ENCODE data around the gene PTGDS. TPM values are rescaled to one million over a fixed set of nuclear protein-coding genes. Genes with fewer than 3 reads are reported as not detected.

PTGDS gene
- 10 to 100 TPM in 6 of 12 donors, 1 to 10 TPM in 4, not detected in 2; 5.3 to 30.3 (median 13.6) TPM for polyA plus RNA-seq (ENCODE audit: insufficient read length in 12 of 12)
- long read RNA-seq, donor 1, partial matches to known transcripts: 0 of 3 reads
- long read RNA-seq, donor 1, other reads (novel, unspliced or antisense): 0 of 3 reads
- long read RNA-seq, donor 2, transcript PTGDS-202 (7 exons, 807 nt): major isoform, 7 of 7 reads
- long read RNA-seq, donor 2, partial matches to known transcripts: 0 of 7 reads
- long read RNA-seq, donor 2, other reads (novel, unspliced or antisense): 0 of 7 reads
- long read RNA-seq, donor 3, transcript PTGDS-202 (7 exons, 807 nt): major isoform, 8 of 9 reads
- long read RNA-seq, donor 3, partial matches to known transcripts: 0 of 9 reads
- long read RNA-seq, donor 3, other reads (novel, unspliced or antisense): 0 of 9 reads
- long read RNA-seq, donor 4, partial matches to known transcripts: 0 of 2 reads
- long read RNA-seq, donor 4, other reads (novel, unspliced or antisense): 0 of 2 reads
- long read RNA-seq, donor 5: 0 reads
- long read RNA-seq, donor 6, partial matches to known transcripts: 0 of 5 reads
- long read RNA-seq, donor 6, other reads (novel, unspliced or antisense): 0 of 5 reads
- long read RNA-seq, donor 7, partial matches to known transcripts: 0 of 3 reads
- long read RNA-seq, donor 7, other reads (novel, unspliced or antisense): 0 of 3 reads
- long read RNA-seq, donor 8, transcript PTGDS-202 (7 exons, 807 nt): major isoform, 10 of 10 reads
- long read RNA-seq, donor 8, partial matches to known transcripts: 0 of 10 reads
- long read RNA-seq, donor 8, other reads (novel, unspliced or antisense): 0 of 10 reads
- long read RNA-seq, donor 9, transcript PTGDS-202 (7 exons, 807 nt): major isoform, 6 of 6 reads
- long read RNA-seq, donor 9, partial matches to known transcripts: 0 of 6 reads
- long read RNA-seq, donor 9, other reads (novel, unspliced or antisense): 0 of 6 reads
- long read RNA-seq, donor 10, transcript PTGDS-202 (7 exons, 807 nt): major isoform, 8 of 9 reads
- long read RNA-seq, donor 10, partial matches to known transcripts: 0 of 9 reads
- long read RNA-seq, donor 10, other reads (novel, unspliced or antisense): 0 of 9 reads
- long read RNA-seq, donor 11, transcript PTGDS-202 (7 exons, 807 nt): major isoform, 7 of 7 reads
- long read RNA-seq, donor 11, partial matches to known transcripts: 0 of 7 reads
- long read RNA-seq, donor 11, other reads (novel, unspliced or antisense): 0 of 7 reads

DNA sequence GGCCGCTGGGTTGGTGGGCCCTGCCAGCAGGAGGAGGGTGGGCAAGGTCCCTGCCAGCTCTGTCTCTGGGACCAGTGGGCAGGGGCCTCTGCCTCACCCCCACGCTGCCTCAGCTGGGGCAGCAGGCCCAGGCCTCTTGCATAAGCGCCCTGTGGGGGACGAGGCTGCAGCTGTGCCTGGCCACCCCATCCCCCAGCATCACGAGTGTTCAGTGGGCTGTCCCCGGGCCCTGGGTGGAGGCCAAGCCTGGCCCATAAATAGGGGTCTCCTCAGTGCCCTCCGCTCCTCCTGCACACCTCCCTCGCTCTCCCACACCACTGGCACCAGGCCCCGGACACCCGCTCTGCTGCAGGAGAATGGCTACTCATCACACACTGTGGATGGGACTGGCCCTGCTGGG is at the start of gene PTGDS:
Gene PTGDS (plus strand): TSS at position 282 of the 400 bp plus-strand sequence. CDS start 75 bp downstream, at position 357.
- DNase-seq: no peak

GRCh38 chr9:136928591-136928990 is 48.7 kb upstream of the PTGDS start:
- no peak for DNase-seq

GRCh38 chr9:136930014-136930413 is 47.3 kb upstream of the PTGDS start:
- no peak for DNase-seq

DNA sequence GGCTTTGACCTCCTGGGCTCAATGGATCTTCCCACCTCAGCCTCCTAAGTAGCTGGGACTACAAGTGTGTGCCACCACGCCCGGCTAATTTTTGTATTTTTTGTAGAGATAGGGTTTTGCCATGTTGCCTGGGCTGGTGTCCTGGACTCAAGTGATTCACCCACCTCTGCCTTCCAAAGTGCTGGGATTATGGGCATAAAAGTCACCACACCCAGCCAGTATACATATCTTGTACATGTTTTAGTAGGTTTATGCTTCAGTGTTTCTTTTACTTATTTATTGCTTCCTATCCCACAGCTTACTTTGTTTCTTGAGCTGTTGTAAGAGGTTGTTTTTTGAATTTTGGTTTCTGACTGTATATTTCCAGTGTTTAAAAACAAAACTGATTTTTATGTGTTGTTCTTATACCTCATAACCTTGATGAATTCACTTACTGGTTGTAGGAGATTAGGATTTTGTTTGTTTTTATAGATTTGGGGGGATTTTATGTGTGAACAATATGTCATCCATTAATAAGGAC is 45.6 kb upstream of the PTGDS start:
- DNase-seq: no peak

DNA sequence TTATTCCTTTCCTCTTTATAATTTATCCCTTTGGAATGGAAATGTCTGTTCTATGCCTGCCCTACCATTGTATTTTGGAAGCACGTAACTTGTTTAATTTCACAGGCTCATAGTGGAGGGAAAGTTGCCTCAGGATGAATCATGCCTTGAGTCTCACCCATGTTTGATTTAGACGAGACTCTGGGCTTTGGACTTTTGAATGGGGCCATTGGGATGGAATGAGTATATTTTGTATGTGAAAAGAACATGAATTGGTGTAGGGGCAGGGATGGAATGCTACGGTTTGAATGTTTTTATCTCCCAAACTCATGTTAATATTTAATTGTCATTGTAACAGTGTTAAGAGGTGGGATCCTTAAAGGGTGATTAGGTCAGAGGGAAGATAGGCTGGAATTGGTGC is 43.0 kb upstream of the PTGDS start:
- no peak for DNase-seq

- no peak for DNase-seq
Measured at GRCh38 chr9:136935651-136936050, 41.7 kb upstream of the PTGDS start.

- no peak for DNase-seq
Measured at GRCh38 chr9:136936645-136937170, 40.6 kb upstream of the PTGDS start.

- no peak for DNase-seq
Measured at GRCh38 chr9:136937186-136938001, 39.9 kb upstream of the PTGDS start.

GRCh38 chr9:136939431-136939995 is 37.8 kb upstream of the PTGDS start:
- DNase-seq: no peak

DNA sequence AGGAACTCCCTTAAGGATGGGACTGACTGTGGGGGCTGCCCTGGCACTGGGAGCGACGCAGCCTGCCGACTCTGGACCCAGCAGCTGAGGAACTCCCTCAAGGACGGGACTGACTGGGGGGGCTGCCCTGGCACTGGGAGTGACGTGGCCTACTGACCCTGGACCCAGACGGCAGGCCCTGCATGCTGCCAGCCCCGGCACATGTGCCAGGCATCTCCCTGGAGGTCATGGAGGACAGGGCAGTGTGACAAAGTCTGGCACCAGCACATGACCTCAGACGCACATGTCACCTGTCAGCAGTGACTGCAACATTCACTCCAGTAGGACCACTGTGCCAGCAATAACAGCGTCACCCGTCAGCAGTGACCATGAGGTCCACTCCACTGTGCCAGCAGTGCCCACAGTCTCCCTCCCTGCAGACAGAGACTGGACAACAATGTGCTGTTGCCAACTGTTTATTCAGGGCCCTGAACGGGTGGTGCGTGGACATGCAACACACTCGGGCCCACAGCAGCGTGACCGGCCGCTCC is 37.2 kb upstream of the PTGDS start:
- no peak for DNase-seq

GRCh38 chr9:136940526-136941230 is 36.6 kb upstream of the PTGDS start:
- no peak for DNase-seq

DNA sequence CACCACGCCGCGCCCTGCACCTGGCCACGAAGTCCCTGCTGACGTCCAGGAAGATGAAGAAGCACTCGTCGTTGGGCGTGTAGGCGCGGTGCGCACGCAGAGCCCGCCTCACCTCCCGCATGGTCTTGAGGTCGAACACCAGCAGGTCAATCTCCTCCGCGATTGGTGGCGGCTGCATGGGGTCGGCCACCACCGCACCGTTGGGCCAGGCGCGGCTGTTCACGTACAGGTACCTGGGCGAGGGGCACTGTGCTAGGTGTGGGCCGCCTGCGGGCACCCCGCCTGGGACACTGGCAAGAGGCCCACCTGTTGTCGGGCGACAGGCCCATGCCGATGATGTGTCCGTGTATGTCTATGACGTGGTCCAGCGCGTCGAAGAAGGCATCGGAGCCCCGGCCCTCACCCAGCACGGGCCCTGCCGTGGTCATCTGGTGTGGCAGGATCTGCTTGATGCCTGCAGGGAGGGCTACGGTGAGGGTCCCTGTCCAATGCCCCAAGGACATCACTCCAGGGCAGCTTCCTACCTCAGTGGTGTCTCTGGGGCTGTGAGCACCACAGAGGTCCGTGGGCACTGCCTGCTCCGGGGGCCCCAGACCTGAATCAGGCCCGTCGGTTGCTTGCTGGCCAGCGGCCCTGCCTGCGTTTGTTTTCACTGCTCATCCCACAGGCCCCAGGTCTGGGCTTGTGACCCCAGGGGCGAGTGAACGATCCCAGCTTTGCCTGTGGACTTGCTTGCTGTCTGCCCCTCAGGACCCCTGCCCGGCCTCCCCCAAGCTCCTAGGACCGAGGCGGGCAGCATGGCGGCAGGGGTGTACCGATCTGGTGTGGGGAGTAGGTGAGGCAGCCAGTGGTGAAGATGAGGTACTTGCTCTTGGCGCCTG is 35.8 kb upstream of the PTGDS start:
- DNase-seq: no peak

DNA sequence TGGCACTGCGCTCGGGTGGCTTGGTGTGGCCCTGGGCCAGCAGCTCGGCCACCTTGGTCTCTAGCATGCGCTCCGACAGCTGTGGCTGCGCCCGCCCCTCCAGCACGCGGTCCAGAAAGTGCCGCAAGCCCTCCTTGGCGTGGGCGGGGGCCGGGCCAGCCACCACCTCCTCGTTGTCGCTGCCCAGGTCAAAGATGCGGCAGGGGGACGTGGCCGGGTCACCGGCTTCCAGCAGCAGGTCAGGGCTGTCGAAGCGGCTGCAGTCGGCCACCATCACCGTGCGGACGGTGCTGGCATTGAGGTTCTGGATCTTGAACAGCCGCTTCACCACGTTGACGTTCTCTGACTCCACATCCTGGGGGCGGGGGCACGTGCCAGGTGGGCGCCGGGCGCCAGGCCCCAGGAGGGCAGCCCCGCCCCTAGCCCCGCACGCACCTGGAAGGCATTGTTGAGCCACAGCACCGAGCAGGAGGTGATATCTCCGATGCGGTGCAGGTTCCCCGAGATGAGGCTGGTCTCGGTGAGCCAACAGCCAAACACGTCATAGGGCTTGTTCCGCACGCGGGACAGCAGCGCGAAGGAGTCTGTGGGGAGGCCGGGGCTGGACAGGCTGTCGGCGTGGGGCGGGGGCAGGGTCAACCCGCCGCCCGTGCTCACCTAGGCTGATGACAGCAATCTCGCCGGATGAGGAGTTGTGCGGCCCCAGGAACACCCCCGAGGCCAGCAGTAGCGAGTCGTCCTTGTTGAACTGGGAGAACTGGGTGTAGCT is 35.0 kb upstream of the PTGDS start:
- no peak for DNase-seq

DNA sequence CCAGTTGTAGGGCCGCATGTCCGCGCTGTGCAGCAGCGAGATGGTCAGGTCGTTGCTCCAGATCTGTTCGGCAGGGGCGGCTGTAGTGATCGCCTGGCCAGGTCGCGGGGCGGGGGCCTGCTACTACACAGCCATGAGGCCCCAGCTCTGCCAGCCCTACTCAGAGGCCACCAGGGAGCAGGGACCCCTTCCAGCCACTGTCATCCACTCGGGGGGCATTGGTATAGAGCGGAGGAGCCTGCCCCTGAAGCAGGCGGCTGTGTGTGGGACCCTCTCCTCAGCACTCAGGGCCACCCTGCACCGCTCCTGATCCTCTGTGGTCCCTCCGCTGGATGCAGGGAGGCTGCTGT is 34.4 kb upstream of the PTGDS start:
- DNase-seq: no peak

DNA sequence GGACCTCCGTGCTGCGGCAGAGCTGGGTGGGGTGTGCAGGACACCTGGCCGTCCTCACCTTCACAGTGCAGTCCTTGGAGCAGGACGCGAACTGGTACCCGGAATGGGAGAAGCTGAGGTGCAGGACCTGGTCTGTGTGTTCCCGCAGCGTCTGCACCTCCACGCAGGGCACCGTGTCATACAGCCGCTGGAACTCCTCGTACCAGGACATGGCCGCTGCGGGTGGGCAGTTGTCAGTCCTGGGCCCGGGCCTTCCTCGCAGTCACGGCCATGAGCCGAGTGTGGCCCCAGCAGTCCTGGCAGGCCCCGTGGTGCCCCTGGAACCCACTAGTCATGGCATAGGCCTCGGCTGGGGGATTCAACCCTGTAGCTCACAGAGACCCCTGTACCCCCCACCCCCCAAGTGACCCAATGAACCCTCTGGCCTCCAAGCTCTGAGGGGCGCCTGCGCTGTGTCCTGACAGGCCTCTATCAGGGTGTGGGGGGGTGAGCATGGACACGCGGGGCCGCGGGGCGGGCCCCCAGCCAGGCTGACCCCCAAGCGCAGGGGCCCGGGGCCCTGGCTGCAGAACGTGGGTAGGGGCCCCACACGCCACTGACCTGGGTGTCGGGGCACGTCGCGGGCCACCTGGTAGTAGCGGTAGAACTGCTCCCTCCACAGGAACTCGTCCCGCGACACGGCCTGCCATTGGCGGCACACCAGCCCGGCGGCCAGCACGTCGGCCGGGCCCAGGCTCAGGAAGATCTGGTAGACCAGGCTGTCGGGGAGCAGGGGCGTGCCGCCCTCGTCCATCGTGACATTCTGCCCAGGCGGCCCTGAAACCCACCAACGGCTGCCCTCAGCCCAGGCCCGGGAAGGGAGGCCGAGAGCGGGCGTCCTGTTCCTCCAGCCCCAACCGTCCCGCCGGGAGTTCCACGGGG is 33.8 kb upstream of the PTGDS start:
- DNase-seq: no peak

DNA sequence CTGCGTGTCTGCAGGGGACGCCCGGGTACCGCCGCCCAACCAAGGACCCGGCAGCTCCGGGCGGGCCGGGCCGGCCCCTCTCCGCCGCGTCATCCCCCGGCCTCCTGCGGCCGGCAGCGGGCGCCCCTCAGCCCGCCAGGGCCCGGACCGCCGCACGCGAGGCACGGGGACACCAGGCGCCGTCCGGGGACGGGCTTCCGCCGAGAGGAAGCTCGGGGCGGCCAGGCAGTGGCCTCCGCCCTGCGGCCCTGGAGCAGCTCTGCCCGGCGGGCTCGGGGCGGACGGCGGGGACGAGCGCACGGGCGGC is 33.1 kb upstream of the PTGDS start:
- no peak for DNase-seq

All from muscle of arm (tissue), 14 donors.